OCI-LY7 (cell line): ENCODE data around the gene LDLRAD4. TPM values are rescaled to one million over a fixed set of nuclear protein-coding genes. Genes with fewer than 3 reads are reported as not detected.

Experiments
- BruUV-seq: library from RNA; stranded (reverse); fragments of 400-500 nt; replicated peaks from 2 replicates; lab custom pipeline; 2021; lab: Mats Ljungman, UMichigan
- CTCF ChIA-PET: fragments of 300-600 bp; sonication (Branson Sonifier 250); formaldehyde crosslinking; loops from one replicate; lab custom pipeline; 2022; ENCODE audit warnings: antibody characterized with exemption; ENCODE audit not compliant: unreplicated experiment; lab: Charles Lee
- POLR2A ChIA-PET: fragments of 300-600 bp; sonication (Branson Sonifier 250); formaldehyde crosslinking; loops from one replicate; lab custom pipeline; 2022; ENCODE audit warnings: antibody characterized with exemption; lab: Charles Lee
- DNase-seq: peaks from one replicate; pipeline ENCODE4 v3.0.0-alpha.2; 2015; ENCODE audit warnings: low spot score
- H2AFZ ChIP-seq: fragments of 200-600 bp; sonication (generic), shearing (Covaris generic); 2 replicates; pipeline ENCODE4 v1.6.1; 2014; ENCODE audit warnings: mild to moderate bottlenecking, antibody characterized with exemption, low read length, moderate library complexity
- H3K27ac ChIP-seq: fragments of 200-600 bp; sonication (generic); 2 replicates; pipeline ENCODE4 v1.5.1; 2014; ENCODE audit warnings: mixed run types, low read depth, mild to moderate bottlenecking, moderate library complexity, low read length, inconsistent platforms; ENCODE audit not compliant: poor library complexity, severe bottlenecking
- H3K36me3 ChIP-seq: fragments of 200-600 bp; sonication (generic); 2 replicates; pipeline ENCODE4 v1.6.1; 2014; ENCODE audit warnings: mild to moderate bottlenecking, antibody characterized with exemption, low read length, moderate library complexity, mixed read lengths; ENCODE audit not compliant: insufficient read depth
- H3K4me1 ChIP-seq: fragments of 200-600 bp; sonication (generic); 2 replicates; pipeline ENCODE4 v1.5.1; 2014; ENCODE audit warnings: mild to moderate bottlenecking, low read length; ENCODE audit not compliant: insufficient read depth, poor library complexity, severe bottlenecking
- H3K4me2 ChIP-seq: fragments of 200-600 bp; sonication (generic); 2 replicates; pipeline ENCODE4 v1.6.1; 2014; ENCODE audit warnings: mild to moderate bottlenecking, low read length
- H3K4me3 ChIP-seq: fragments of 200-600 bp; sonication (generic); 2 replicates; pipeline ENCODE4 v1.5.1; 2014; ENCODE audit warnings: mild to moderate bottlenecking, low read depth, low read length; ENCODE audit not compliant: poor library complexity, severe bottlenecking
- H3K79me2 ChIP-seq: fragments of 200-600 bp; sonication (generic); 2 replicates; pipeline ENCODE4 v1.6.1; 2016; ENCODE audit warnings: low read depth, mild to moderate bottlenecking, low read length, moderate library complexity, mixed read lengths; ENCODE audit not compliant: insufficient read depth
- H3K9me2 ChIP-seq: fragments of 200-600 bp; sonication (generic); 2 replicates; pipeline ENCODE4 v1.6.1; 2016; ENCODE audit warnings: mild to moderate bottlenecking, low read length, mixed read lengths; ENCODE audit not compliant: insufficient read depth
- H3K9me3 ChIP-seq: fragments of 200-600 bp; sonication (generic); 2 replicates; pipeline ENCODE4 v1.6.1; 2014; ENCODE audit warnings: mild to moderate bottlenecking, mixed run types, low read length, mixed read lengths
- H4K20me1 ChIP-seq: fragments of 200-600 bp; sonication (generic); 2 replicates; pipeline ENCODE4 v1.6.1; 2014; ENCODE audit warnings: mild to moderate bottlenecking, antibody characterized with exemption, low read length, moderate library complexity, mixed read lengths; ENCODE audit not compliant: insufficient read depth
- EZH2phosphoT487 ChIP-seq: fragments of 200-600 bp; sonication (generic); IDR thresholded peaks from 2 replicates; pipeline ENCODE4 v1.6.1; 2018; ENCODE audit warnings: low read depth, borderline replicate concordance, mild to moderate bottlenecking, mixed run types, antibody characterized with exemption, low read length, moderate library complexity, mixed read lengths
- intact Hi-C: fragments of 100-400 bp; cut with micrococcal nuclease; formaldehyde crosslinking; loops from one replicate; pipeline ENCODE4 v1.10.0; 2022; ENCODE audit not compliant: unreplicated experiment
- total RNA-seq, 2 experiments: library from RNA; depleted of rRNA in 1 of 2; stranded (reverse); fragments of >200 nt in 1 of 2; shearing (Covaris generic) in 1 of 2; gene quantifications; 2 replicates each; pipeline ENCODE4 v1.2.3, GENCODE V29; 2014 to 2022
- TF ChIP-seq, protein P1 (sequence below): fragments of 200-600 bp; sonication (generic); conservative IDR thresholded peaks from 2 replicates; pipeline ENCODE4 v1.5.1; 2014; ENCODE audit warnings: mild to moderate bottlenecking, antibody characterized with exemption, low read length, moderate library complexity, mixed read lengths

Gene LDLRAD4
- total RNA-seq, 2 experiments from 2014 or later: 26.2 to 43.8 TPM

GRCh38 chr18:13531681-13532325 is 313.2 kb downstream of the LDLRAD4 start:
- Histone ChIP-seq H4K20me1 (no peaks in the 10 kb centered on the region), H3K9me2 (no peaks in the 10 kb centered on the region), H3K79me2 (no peaks in the 10 kb centered on the region), H2AFZ (no peak overlapping the region), H3K27ac (no peak overlapping the region), H3K4me1 (peaks cover under 1% of the 10 kb centered on the region), H3K9me3 (no peaks in the 10 kb centered on the region), H3K4me3 (no peak overlapping the region), H3K36me3 (no peaks in the 10 kb centered on the region), H3K4me2 (no peak overlapping the region)
- CTCF ChIA-PET: no interaction called here
- POLR2A ChIA-PET: no interaction called here
- no peak for DNase-seq
- intact Hi-C loops: loop anchor here (10.0 kb wide), 2 partner anchors 117 to 317 kb away; partner anchors contain the start of gene LDLRAD4
- TF ChIP-seq EZH2phosphoT487: no peak
- TF ChIP-seq, protein P1, sequence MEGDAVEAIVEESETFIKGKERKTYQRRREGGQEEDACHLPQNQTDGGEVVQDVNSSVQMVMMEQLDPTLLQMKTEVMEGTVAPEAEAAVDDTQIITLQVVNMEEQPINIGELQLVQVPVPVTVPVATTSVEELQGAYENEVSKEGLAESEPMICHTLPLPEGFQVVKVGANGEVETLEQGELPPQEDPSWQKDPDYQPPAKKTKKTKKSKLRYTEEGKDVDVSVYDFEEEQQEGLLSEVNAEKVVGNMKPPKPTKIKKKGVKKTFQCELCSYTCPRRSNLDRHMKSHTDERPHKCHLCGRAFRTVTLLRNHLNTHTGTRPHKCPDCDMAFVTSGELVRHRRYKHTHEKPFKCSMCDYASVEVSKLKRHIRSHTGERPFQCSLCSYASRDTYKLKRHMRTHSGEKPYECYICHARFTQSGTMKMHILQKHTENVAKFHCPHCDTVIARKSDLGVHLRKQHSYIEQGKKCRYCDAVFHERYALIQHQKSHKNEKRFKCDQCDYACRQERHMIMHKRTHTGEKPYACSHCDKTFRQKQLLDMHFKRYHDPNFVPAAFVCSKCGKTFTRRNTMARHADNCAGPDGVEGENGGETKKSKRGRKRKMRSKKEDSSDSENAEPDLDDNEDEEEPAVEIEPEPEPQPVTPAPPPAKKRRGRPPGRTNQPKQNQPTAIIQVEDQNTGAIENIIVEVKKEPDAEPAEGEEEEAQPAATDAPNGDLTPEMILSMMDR: no peak
- BruUV-seq: no TSS peak

DNA sequence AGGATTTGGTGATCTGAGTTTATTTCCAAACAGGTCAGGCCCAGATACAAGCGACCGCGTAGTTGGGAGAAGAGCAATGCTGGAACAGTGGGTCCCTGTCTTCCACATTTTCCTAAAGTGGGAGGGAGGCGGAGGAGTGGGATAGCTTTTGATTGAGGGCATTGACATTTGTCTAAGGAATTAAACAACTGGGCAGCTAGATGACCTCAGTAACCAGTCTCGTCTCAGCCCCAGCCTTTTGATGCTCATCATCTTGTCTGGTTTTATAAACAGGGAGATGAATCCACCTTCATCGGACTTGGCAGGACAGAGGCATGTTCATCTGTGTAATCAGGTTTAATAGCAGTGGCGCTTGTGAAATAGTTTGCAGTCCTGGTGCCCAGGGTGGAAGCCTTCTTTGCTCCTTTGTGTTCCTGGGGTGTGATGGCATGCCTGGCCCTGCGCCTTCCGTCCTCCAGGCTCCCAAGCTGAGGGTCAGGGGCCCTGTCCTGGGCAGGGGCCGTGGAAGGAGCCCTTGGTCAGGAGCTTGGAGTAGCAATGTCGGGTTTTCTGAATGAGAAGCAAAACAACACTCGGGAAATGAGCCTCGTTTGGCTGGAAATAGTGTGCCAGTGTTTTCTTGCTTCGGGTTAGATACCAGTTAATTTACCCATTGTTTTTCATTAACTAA is 314.0 kb downstream of the LDLRAD4 start:
- H2AFZ ChIP-seq: no peak overlapping the region
- H3K4me3 ChIP-seq: no peak overlapping the region
- H3K79me2 ChIP-seq: no peaks in the 10 kb centered on the region
- intact Hi-C loops: loop anchor here (10.0 kb wide), 2 partner anchors 118 to 318 kb away; partner anchors contain the start of gene LDLRAD4
- TF ChIP-seq, protein P1: no peak
- TF ChIP-seq EZH2phosphoT487: no peak
- H4K20me1 ChIP-seq: no peaks in the 10 kb centered on the region
- ChIA-PET CTCF (no interaction called here), POLR2A (interaction anchor here (1.1 to 2.1 kb wide), 2 partner anchors 16 to 20 kb away, joined by 3 to 10 read pairs; no protein-coding TSS in a partner anchor)
- H3K9me2 ChIP-seq: no peaks in the 10 kb centered on the region
- BruUV-seq: no TSS peak
- no peaks in the 10 kb centered on the region for H3K36me3 ChIP-seq
- DNase-seq: no peak
- no peak overlapping the region for H3K4me2 ChIP-seq
- H3K27ac ChIP-seq: no peak overlapping the region
- H3K4me1 ChIP-seq: peaks cover 8% of the 10 kb centered on the region
- no peaks in the 10 kb centered on the region for H3K9me3 ChIP-seq
